Measurements from ENCODE around the gene MYO1A. TPM values are rescaled to one million over a fixed set of nuclear protein-coding genes. Genes with fewer than 3 reads are reported as not detected.
A peak's percentile ranks its signal among the peaks of the same experiment; 100 is the strongest.

The MYO1A gene
- total RNA-seq, 1 donor from 2014 or later = 0.40 TPM

DNA sequence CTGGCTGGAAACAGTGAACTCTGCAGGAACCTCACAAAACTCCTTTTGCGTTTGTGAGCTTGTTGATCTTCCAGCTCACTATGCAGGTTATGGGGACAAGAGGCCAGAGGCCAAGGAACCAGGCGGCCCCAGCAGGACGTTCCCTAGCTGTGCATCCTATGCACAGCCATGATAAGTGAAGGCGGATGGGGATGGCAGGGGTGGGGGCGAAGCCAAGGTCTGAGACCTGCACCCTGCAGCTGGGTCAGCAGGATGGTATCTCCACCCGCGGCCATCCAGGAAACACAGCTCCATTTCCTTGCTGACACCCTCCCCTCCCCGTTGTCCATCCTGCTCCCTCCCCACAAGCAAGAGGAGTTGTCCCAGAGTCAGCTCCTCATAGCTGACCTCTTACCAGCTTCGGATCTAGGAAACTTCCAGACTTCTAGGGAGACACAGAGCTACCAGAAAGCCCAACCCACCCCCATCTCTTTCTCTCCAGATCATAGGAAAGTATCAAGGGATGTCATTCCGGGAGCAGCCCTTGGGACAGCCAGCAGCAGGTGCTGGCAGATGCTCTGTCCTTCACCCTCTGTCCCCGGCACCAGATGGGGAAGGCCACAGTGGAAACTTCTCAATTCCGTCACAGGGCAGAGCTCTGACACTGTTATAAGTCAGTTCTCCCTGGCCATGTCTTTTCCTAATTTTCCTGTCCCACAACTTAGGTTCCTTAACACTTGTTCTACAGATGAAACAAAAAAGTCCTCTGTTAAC, 53.0 kb downstream of the MYO1A start:
- Mint-ChIP-seq H3K36me3 (ENCODE audit: low read depth) (peaks cover 10% of the 10 kb centered on the region), H3K27ac (ENCODE audit: unreplicated experiment) (peak overlapping the region; percentile 60), H3K4me1 (peaks cover 8% of the 10 kb centered on the region), H3K27me3 (ENCODE audit: low read depth) (no peaks in the 10 kb centered on the region), H3K9me3 (no peaks in the 10 kb centered on the region), H3K4me3 (no peak overlapping the region)
- DNase-seq (ENCODE audit: low read depth, low spot score) = no peak
- TF ChIP-seq, protein P1, sequence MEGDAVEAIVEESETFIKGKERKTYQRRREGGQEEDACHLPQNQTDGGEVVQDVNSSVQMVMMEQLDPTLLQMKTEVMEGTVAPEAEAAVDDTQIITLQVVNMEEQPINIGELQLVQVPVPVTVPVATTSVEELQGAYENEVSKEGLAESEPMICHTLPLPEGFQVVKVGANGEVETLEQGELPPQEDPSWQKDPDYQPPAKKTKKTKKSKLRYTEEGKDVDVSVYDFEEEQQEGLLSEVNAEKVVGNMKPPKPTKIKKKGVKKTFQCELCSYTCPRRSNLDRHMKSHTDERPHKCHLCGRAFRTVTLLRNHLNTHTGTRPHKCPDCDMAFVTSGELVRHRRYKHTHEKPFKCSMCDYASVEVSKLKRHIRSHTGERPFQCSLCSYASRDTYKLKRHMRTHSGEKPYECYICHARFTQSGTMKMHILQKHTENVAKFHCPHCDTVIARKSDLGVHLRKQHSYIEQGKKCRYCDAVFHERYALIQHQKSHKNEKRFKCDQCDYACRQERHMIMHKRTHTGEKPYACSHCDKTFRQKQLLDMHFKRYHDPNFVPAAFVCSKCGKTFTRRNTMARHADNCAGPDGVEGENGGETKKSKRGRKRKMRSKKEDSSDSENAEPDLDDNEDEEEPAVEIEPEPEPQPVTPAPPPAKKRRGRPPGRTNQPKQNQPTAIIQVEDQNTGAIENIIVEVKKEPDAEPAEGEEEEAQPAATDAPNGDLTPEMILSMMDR (conservative IDR thresholded peaks at IDR 0.05) = no peak

DNA sequence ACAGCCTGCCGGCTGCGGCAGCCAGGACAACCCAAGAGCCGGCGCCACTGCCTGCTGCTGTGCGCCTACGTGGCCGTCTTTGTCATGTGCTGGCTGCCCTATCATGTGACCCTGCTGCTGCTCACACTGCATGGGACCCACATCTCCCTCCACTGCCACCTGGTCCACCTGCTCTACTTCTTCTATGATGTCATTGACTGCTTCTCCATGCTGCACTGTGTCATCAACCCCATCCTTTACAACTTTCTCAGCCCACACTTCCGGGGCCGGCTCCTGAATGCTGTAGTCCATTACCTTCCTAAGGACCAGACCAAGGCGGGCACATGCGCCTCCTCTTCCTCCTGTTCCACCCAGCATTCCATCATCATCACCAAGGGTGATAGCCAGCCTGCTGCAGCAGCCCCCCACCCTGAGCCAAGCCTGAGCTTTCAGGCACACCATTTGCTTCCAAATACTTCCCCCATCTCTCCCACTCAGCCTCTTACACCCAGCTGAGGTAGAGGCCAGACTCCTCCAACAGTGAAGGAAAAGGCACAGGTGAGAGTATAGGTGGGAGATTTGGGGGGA, 53.9 kb downstream of the MYO1A start:
- Mint-ChIP-seq H3K4me1 (peaks cover 3% of the 10 kb centered on the region), H3K36me3 (ENCODE audit: low read depth) (peaks cover 10% of the 10 kb centered on the region), H3K4me3 (no peak overlapping the region), H3K27ac (ENCODE audit: unreplicated experiment) (no peak overlapping the region), H3K9me3 (no peaks in the 10 kb centered on the region), H3K27me3 (ENCODE audit: low read depth) (no peaks in the 10 kb centered on the region)
- DNase-seq (ENCODE audit: low read depth, low spot score) = no peak
- TF ChIP-seq, protein P1 (conservative IDR thresholded peaks at IDR 0.05) = no peak

GRCh38 chr12:56995201-56995929, 54.6 kb downstream of the MYO1A start:
- Mint-ChIP-seq H3K4me3 (no peak overlapping the region), H3K36me3 (ENCODE audit: low read depth) (peaks cover 10% of the 10 kb centered on the region), H3K4me1 (peaks cover 3% of the 10 kb centered on the region), H3K27me3 (ENCODE audit: low read depth) (no peaks in the 10 kb centered on the region), H3K27ac (ENCODE audit: unreplicated experiment) (no peak overlapping the region), H3K9me3 (no peaks in the 10 kb centered on the region)
- TF ChIP-seq, protein P1 (conservative IDR thresholded peaks at IDR 0.05) = no peak
- no peak for DNase-seq (ENCODE audit: low read depth, low spot score)

DNA sequence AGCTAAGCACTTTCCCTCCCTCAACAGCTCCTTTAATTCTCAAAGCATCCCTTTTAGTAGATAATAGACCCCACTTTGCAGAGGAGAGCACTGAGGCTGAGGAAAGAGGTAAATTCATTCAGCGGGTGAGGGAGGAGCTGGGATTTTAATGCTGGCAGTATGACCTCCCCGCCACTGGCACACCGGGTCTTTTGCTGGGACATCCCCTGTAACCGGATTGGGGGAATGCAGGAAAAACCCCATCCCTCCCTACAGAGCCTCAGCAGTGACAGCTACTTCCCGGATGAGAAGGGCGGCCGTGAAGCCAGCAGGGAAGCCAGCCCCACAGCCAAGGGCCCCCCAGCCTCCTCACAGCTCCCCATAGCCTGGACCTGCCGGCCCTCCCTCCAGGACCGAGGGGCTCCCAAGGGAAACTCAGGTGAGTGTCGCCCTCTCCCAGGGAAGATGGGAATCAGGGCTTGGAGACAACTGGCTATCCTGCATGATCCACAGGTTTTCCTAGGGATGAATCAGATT, 55.6 kb downstream of the MYO1A start:
- no peak for DNase-seq (ENCODE audit: low read depth, low spot score)
- TF ChIP-seq, protein P1 (conservative IDR thresholded peaks at IDR 0.05) = no peak
- Mint-ChIP-seq H3K36me3 (ENCODE audit: low read depth) (peaks cover 10% of the 10 kb centered on the region), H3K27ac (ENCODE audit: unreplicated experiment) (no peak overlapping the region), H3K4me1 (peaks cover 3% of the 10 kb centered on the region), H3K4me3 (no peak overlapping the region), H3K27me3 (ENCODE audit: low read depth) (peaks cover under 1% of the 10 kb centered on the region), H3K9me3 (no peaks in the 10 kb centered on the region)

GRCh38 chr12:56993346-56993745, 56.6 kb downstream of the MYO1A start:
- peaks cover 4% of the 10 kb centered on the region for H3K27me3 Mint-ChIP-seq (ENCODE audit: low read depth)
- TF ChIP-seq, protein P1 (conservative IDR thresholded peaks at IDR 0.05) = no peak
- no peaks in the 10 kb centered on the region for H3K4me1 Mint-ChIP-seq
- peaks cover 6% of the 10 kb centered on the region for H3K36me3 Mint-ChIP-seq (ENCODE audit: low read depth)
- no peak overlapping the region for H3K27ac Mint-ChIP-seq (ENCODE audit: unreplicated experiment)
- DNase-seq (ENCODE audit: low read depth, low spot score) = no peak
- H3K4me3 Mint-ChIP-seq = no peak overlapping the region
- H3K9me3 Mint-ChIP-seq = no peaks in the 10 kb centered on the region

Measured in neural crest cell (in vitro differentiated cells).